Measurements from ENCODE around the gene LPA. TPM values are rescaled to one million over a fixed set of nuclear protein-coding genes. Genes with fewer than 3 reads are reported as not detected.
"Not testable (repeated sequence)": the region's sequence is repeated elsewhere in the genome, so short reads cannot be mapped to it uniquely, and the experiment has no call there.

LPA gene
- total RNA-seq, 4 donors from 2014 or later = not detected

GRCh38 chr6:160544802-160545201, 119.3 kb downstream of the LPA start:
- DNase-seq (ENCODE audit: low spot score in 2 of 2) = no peak
- Histone ChIP-seq H3K27ac (no peak overlapping the region), H3K4me1 (no peaks in the 10 kb centered on the region), H3K4me3 (no peak overlapping the region), H3K36me3 (no peaks in the 10 kb centered on the region), H3K27me3 (no peaks in the 10 kb centered on the region), H3K9me3 (no peaks in the 10 kb centered on the region)
- WGBS = 71% methylated on average over 6 of the region's 6 CpGs
- TF ChIP-seq POLR2AphosphoS5 (IDR thresholded peaks at IDR 0.05) (no peak), CTCF (IDR thresholded peaks at IDR 0.05) (no peak), POLR2A (IDR thresholded peaks at IDR 0.05) (no peak), EP300 (IDR thresholded peaks at IDR 0.05) (no peak)

DNA sequence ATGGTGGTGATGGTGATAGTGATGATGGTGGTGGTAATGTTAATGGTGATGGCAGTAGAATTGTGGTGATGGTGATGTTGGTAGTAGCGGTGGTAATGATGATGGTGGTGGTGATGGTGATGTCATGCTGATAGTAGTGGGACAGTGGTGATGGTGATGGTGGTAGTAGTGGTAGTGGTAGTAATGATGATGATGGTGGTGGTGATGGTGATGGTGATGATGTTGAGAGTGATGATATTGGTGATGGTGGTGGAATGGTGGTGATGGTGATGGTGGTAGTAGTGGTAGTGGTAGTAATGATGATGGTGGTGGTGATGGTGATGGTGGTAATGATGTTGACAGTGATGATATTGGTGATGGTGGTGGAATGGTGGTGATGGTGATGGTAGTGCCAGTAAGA, 128.8 kb downstream of the LPA start:
- DNase-seq (ENCODE audit: low spot score in 2 of 2) = no peak
- Histone ChIP-seq H3K27me3 (no peaks in the 10 kb centered on the region), H3K9me3 (no peaks in the 10 kb centered on the region), H3K27ac (no peak overlapping the region), H3K4me3 (no peak overlapping the region), H3K36me3 (no peaks in the 10 kb centered on the region), H3K4me1 (peaks cover 5% of the 10 kb centered on the region)
- 90% methylated on average over 1 of the region's 1 CpG for WGBS
- TF ChIP-seq CTCF (IDR thresholded peaks at IDR 0.05) (no peak), POLR2AphosphoS5 (IDR thresholded peaks at IDR 0.05) (no peak)

- Histone ChIP-seq H3K27ac (no peak overlapping the region), H3K27me3 (no peaks in the 10 kb centered on the region), H3K4me1 (peaks cover 5% of the 10 kb centered on the region), H3K36me3 (no peaks in the 10 kb centered on the region), H3K4me3 (no peak overlapping the region), H3K9me3 (no peaks in the 10 kb centered on the region)
- WGBS = 19% methylated on average over 9 of the region's 9 CpGs
- TF ChIP-seq POLR2A (IDR thresholded peaks at IDR 0.05) (no peak), POLR2AphosphoS5 (IDR thresholded peaks at IDR 0.05) (no peak), EP300 (IDR thresholded peaks at IDR 0.05) (no peak), CTCF (IDR thresholded peaks at IDR 0.05) (peak; percentile 77 to 83)
- DNase-seq (ENCODE audit: low spot score in 2 of 2) = peak in 1 of 2 donors; percentile 69
Measured at GRCh38 chr6:160534050-160534696, 129.9 kb downstream of the LPA start.

DNA sequence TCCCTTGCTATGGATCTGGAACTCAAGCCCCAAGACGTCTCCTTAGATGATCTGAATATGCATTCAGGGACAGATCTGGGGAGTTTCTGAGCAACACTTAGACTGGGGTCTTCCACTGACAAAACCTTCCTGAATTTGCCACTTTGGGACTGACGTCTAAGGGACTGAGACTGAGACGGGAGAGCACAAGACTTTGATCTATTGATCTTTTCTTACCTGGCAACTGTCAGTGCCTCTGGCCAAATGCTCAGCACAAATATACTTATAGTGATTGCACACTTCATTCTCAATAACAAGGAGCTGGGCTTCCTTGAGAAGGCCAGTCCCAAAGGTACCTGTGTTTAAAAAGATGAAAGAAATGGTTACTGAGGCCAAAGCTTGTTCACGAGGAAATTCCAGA, 131.8 kb downstream of the LPA start:
- Histone ChIP-seq H3K4me1 (peaks cover 5% of the 10 kb centered on the region), H3K9me3 (no peaks in the 10 kb centered on the region), H3K27ac (no peak overlapping the region), H3K36me3 (no peaks in the 10 kb centered on the region), H3K27me3 (no peaks in the 10 kb centered on the region), H3K4me3 (no peak overlapping the region)
- no peak for TF ChIP-seq POLR2AphosphoS5 (IDR thresholded peaks at IDR 0.05)
- no peak for TF ChIP-seq CTCF (IDR thresholded peaks at IDR 0.05)
- no peak for TF ChIP-seq EP300 (IDR thresholded peaks at IDR 0.05)
- TF ChIP-seq POLR2A (IDR thresholded peaks at IDR 0.05) = no peak
- 62% methylated on average over 3 of the region's 4 CpGs for WGBS
- no peak for DNase-seq (ENCODE audit: low spot score in 2 of 2)

- TF ChIP-seq EP300 (IDR thresholded peaks at IDR 0.05) (no peak), POLR2AphosphoS5 (IDR thresholded peaks at IDR 0.05) (no peak), POLR2A (IDR thresholded peaks at IDR 0.05) (no peak), CTCF (IDR thresholded peaks at IDR 0.05) (no peak)
- H3K27ac ChIP-seq = no peak overlapping the region
- 82% methylated on average over 2 of the region's 2 CpGs for WGBS
- DNase-seq (ENCODE audit: low spot score in 2 of 2) = no peak
- H3K9me3 ChIP-seq = no peaks in the 10 kb centered on the region
- H3K4me1 ChIP-seq = peaks cover 5% of the 10 kb centered on the region
- H3K36me3 ChIP-seq = no peaks in the 10 kb centered on the region
- no peak overlapping the region for H3K4me3 ChIP-seq
- no peaks in the 10 kb centered on the region for H3K27me3 ChIP-seq
Measured at GRCh38 chr6:160531826-160532225, 132.2 kb downstream of the LPA start.

- not testable (repeated sequence) for H3K36me3 ChIP-seq; H3K4me3 ChIP-seq; DNase-seq (ENCODE audit: low spot score in 2 of 2); H3K9me3 ChIP-seq; H3K27ac ChIP-seq; H3K27me3 ChIP-seq; H3K4me1 ChIP-seq
- 95% methylated on average over 5 of the region's 5 CpGs for WGBS
Measured at GRCh38 chr6:160529524-160529923, 134.6 kb downstream of the LPA start.

Measured in suprapubic skin (tissue), 4 donors.